Measurements from ENCODE around the gene BCL2L1.
"Not testable (repeated sequence)": the region's sequence is repeated elsewhere in the genome, so short reads cannot be mapped to it uniquely, and the experiment has no call there.

BCL2L1 gene

GRCh38 chr20:31642837-31643236 lies 79.8 kb downstream of the BCL2L1 start:
- no peak for DNase-seq

- DNase-seq = no peak
Measured at GRCh38 chr20:31641391-31641790, 81.3 kb downstream of the BCL2L1 start.

- DNase-seq = no peak
Measured at GRCh38 chr20:31640259-31640658, 82.4 kb downstream of the BCL2L1 start.

- no peak for DNase-seq
Measured at GRCh38 chr20:31638816-31639215, 83.9 kb downstream of the BCL2L1 start.

- no peak for DNase-seq
Measured at GRCh38 chr20:31638317-31638716, 84.4 kb downstream of the BCL2L1 start.

- DNase-seq = no peak
Measured at GRCh38 chr20:31637660-31638059, 85.0 kb downstream of the BCL2L1 start, which contains the start of gene COX4I2. COX4I2 (plus strand) TSS chr20:31637912; CDS start chr20:31639018, 1,106 bp downstream.

GRCh38 chr20:31633339-31633914 lies 89.2 kb downstream of the BCL2L1 start:
- DNase-seq = no peak

GRCh38 chr20:31632548-31633338 lies 89.9 kb downstream of the BCL2L1 start:
- no peak for DNase-seq

GRCh38 chr20:31630187-31630790 lies 92.4 kb downstream of the BCL2L1 start:
- no peak for DNase-seq

GRCh38 chr20:31628057-31628456 lies 94.6 kb downstream of the BCL2L1 start:
- DNase-seq = not testable (repeated sequence)

- not testable (repeated sequence) for DNase-seq
Measured at GRCh38 chr20:31626534-31626933, 96.1 kb downstream of the BCL2L1 start.

GRCh38 chr20:31623123-31623505 lies 99.6 kb downstream of the BCL2L1 start:
- DNase-seq = not testable (repeated sequence)

- no peak for DNase-seq
Measured at GRCh38 chr20:31620246-31620645, 102.4 kb downstream of the BCL2L1 start.

- DNase-seq = no peak
Measured at GRCh38 chr20:31617432-31618104, 105.1 kb downstream of the BCL2L1 start.

GRCh38 chr20:31615416-31615815 lies 107.3 kb downstream of the BCL2L1 start:
- no peak for DNase-seq
